Hematopoietic multipotent progenitor cell (in vitro differentiated cells): ENCODE measurements around the gene KCNN3. TPM values are rescaled to one million over a fixed set of nuclear protein-coding genes. Genes with fewer than 3 reads are reported as not detected.

Experiments
- DNase-seq, 3 donors: peaks; one replicate each; pipeline ENCODE4 v3.0.0-alpha.2; 2011 to 2015; ENCODE audit warnings: low read depth in 2 of 3, low spot score in 2 of 3
- total RNA-seq: library from RNA; depleted of rRNA; stranded (reverse); fragments of >200 nt; gene quantifications from one replicate; pipeline ENCODE4 v1.2.3, GENCODE V29; 2012

The KCNN3 gene
- total RNA-seq, 1 donor = under 0.01 TPM

GRCh38 chr1:154863315-154864174, 6.5 kb downstream of the KCNN3 start:
- DNase-seq = no peak

- DNase-seq = no peak
Observed at GRCh38 chr1:154862907-154863306, 7.2 kb downstream of the KCNN3 start.

GRCh38 chr1:154861607-154862094, 8.4 kb downstream of the KCNN3 start:
- no peak for DNase-seq

GRCh38 chr1:154860156-154860870, 9.8 kb downstream of the KCNN3 start:
- no peak for DNase-seq

- DNase-seq = no peak
Observed at GRCh38 chr1:154859786-154860155, 10.3 kb downstream of the KCNN3 start.

- no peak for DNase-seq
Observed at GRCh38 chr1:154859151-154859785, 10.8 kb downstream of the KCNN3 start.

GRCh38 chr1:154857441-154858215, 12.5 kb downstream of the KCNN3 start:
- DNase-seq = no peak

- DNase-seq = no peak
Observed at GRCh38 chr1:154857022-154857421, 13.1 kb downstream of the KCNN3 start.

- no peak for DNase-seq
Observed at GRCh38 chr1:154856544-154856943, 13.5 kb downstream of the KCNN3 start.

- DNase-seq = no peak
Observed at GRCh38 chr1:154856049-154856448, 14.0 kb downstream of the KCNN3 start.

- DNase-seq = no peak
Observed at GRCh38 chr1:154855186-154855851, 14.8 kb downstream of the KCNN3 start.

- no peak for DNase-seq
Observed at GRCh38 chr1:154852845-154853244, 17.2 kb downstream of the KCNN3 start.

- no peak for DNase-seq
Observed at GRCh38 chr1:154851392-154852177, 18.5 kb downstream of the KCNN3 start.

- no peak for DNase-seq
Observed at GRCh38 chr1:154849645-154850131, 20.4 kb downstream of the KCNN3 start.

GRCh38 chr1:154848983-154849382, 21.1 kb downstream of the KCNN3 start:
- DNase-seq = no peak

- DNase-seq = no peak
Observed at GRCh38 chr1:154847891-154848290, 22.2 kb downstream of the KCNN3 start.

- no peak for DNase-seq
Observed at GRCh38 chr1:154846565-154847442, 23.3 kb downstream of the KCNN3 start.

GRCh38 chr1:154845879-154846278, 24.2 kb downstream of the KCNN3 start:
- no peak for DNase-seq
